Stimulated activated CD8-positive, alpha-beta memory T cell treated with anti-CD3 and anti-CD28 coated beads, Interleukin-4, amount 100 ng/mL, for 1 hour (primary cell): ENCODE results near the gene OR4A15.

Experiments
- DNase-seq, 2 donors: peaks; one replicate each; pipeline ENCODE4 v3.0.0-alpha.2; 2020; ENCODE audit warnings: low read depth in 2 of 2, low spot score in 1 of 2

OR4A15 gene

DNA sequence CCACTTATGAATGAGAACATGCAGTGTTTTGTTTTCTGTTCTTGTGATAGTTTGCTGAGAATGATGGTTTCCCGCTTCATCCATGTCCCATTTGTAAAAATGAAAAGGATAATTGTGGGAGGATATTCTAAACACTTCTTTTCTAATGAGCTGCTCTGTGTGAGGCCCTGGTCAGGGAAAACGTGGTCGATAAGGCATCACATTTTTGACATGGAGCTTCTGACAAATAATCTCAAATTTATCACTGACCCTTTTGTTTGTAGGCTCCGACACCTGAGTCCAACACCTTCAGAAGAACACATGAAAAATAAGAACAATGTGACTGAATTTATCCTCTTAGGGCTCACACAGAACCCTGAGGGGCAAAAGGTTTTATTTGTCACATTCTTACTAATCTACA is at the start of gene OR4A15:
Gene OR4A15 (plus strand): TSS at position 301 of the 400 bp plus-strand sequence. CDS start 0 bp downstream, at position 301.
- DNase-seq, result no peak

DNA sequence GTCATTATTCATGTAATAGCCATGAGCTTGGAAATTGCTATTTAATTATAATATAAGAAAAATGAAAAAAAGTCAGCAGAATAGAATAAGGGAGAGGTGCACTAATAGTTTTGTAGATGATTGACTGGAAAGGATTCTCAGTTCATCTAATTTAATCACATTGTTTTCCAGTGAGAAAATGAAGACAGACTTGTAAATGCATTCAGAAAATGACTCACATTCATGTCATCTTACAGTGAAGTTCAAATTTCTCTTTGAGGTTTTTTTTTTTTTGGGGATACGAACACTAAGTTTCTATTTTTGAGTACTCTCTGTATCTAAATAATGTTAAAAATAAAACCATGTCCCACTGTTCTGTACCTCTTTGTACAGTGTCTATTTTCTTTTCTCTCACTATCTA is 43.3 kb upstream of the OR4A15 start:
- no peak for DNase-seq

DNA sequence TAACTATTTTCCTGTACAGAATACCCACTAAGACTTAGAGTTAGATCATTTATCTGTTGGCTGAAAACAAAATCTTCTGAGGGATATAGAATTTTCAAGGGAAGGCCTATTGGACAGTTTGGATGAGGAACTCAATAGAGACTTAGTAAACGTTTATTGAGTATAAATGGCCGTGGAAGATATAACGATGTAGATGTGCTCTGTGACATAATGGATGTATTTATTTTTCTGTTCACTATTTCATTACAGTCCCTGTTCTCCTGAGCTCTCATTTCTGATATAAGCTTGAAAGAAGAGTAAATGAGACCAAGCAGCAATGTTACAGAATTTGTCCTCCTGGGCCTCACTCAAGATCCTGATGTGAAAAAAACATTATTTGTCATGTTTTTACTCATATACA is 24.9 kb upstream of the OR4A15 start, which contains the start of gene OR4A16:
Gene OR4A16 (plus strand): TSS at position 301 of the 400 bp plus-strand sequence. CDS start 0 bp downstream, at position 301.
- DNase-seq, result no peak

DNA sequence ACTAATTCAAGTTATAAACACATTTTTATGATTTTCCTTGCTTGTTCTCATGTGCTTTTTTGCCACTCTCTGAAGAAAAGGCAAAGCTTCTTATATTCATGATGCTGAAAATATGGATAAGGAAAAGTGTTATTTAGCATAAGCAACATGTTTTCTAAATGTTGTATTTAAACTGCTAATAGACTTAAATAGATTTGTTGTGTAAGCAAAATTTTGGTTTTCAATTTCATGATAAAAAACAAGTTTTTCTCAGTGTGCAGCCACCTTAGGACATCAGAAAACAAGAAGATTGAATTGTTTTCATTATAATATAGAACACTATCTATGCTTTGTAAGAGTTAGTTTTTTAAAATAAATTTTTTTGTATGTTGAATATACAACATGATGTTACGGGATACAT is 22.5 kb upstream of the OR4A15 start:
- no peak for DNase-seq

DNA sequence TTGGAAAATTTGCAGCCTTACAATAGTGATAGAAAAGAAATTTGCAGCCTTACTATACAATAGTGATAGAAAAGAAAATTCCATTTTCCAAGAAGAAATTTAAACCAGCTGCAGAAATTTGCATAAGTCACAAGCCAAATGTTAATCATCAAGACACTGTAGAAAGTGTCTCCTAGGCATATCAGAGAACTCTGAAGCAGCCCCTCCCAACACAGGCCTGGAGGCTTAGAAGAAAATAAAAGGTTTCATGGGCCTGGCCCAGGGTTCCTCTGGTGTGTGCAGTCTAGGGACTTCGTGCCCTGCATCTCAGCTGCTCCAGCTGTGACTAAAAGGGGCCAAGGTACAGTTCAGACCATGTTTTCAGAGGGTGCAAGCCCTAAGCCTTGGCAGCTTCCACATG is 18.7 kb upstream of the OR4A15 start:
- DNase-seq, result no peak

DNA sequence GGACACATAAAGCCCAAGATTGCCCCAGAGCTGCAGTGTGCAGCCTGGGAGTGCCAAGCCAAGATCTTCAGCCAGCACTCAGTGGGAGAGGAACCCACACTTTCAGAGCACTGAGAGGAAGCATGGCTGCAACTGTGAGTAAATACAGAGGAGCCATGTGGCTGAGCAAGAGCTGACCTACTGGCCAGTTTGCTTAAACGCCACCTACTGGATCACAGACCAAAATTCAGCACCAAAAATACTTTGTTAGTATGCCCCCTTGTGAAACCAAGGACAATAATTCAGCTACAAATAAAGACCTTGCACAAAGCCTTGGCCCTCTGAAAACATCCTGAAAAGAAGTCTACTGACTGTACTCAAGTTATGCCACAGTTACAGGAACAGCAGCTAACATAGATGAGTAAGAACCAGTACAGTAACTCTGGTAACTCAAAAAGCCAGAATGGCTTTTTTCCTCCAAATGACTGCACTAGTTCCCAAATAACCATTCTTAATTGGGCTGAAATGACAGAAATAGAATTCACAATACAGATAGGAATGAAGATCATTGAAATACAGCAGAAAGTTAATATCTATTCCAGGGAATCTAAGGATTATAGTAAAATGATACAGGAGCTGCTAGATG is 10.1 kb upstream of the OR4A15 start:
- DNase-seq, result no peak

DNA sequence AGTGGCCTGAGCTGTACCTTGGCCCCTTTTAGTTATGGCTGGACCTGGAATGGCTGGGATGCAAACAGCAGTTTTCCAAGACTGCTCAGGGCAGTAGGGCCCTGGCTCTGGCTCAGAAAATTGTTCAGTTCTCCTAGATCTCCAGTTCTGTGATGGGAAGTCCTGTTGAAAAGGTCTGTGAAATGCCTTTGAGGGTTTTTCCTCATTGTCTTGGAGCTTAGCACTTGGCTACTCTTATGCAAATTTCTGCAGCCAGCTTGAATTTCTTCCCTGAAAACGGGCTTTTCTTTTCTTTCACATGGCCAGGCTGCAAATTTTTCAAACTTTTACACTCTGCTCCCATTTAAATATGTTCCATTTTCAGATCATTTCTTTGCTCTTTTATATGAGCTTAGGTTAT is 33.2 kb downstream of the OR4A15 start:
- DNase-seq, result no peak
